GM12878 (cell line): ENCODE measurements around the gene OLIG2.

Experiments used
- EP300 ChIP-seq, 2 experiments: fragments of 150-350 bp in 1 of 2; IDR thresholded peaks; 2 replicates each; pipeline ENCODE4 v1.6.1; 2011 to 2012; ENCODE audit warnings: low read depth in 2 of 2, low read length in 2 of 2, borderline replicate concordance in 1 of 2, improper control_type of control experiment in 1 of 2, inconsistent platforms in 1 of 2; ENCODE audit not compliant: control insufficient read depth in 1 of 2
- ETV6 ChIP-seq, 2 experiments: fragments of 450-650 bp in 1 of 2; IDR thresholded peaks in 1 of 2; conservative IDR thresholded peaks in 1 of 2; 2 replicates each; pipeline ENCODE4 v1.6.1; 2014; ENCODE audit warnings: antibody characterized with exemption in 1 of 2, borderline replicate concordance in 1 of 2, low read depth in 1 of 2, mild to moderate bottlenecking in 1 of 2, moderate library complexity in 1 of 2
- HCFC1 ChIP-seq: fragments of 150-350 bp; IDR thresholded peaks from 2 replicates; pipeline ENCODE4 v1.6.1; 2014; ENCODE audit warnings: low read length
- NFXL1 ChIP-seq: fragments of 450-650 bp; IDR thresholded peaks from 2 replicates; pipeline ENCODE4 v1.6.1; 2017; ENCODE audit warnings: antibody characterized with exemption, mild to moderate bottlenecking, borderline replicate concordance
- SRF ChIP-seq, 2 experiments: IDR thresholded peaks; 2 replicates each; pipeline ENCODE4 v1.6.1; 2011; ENCODE audit warnings: low read depth in 2 of 2, low read length in 2 of 2, mild to moderate bottlenecking in 1 of 2, moderate library complexity in 1 of 2
- ZNF274 ChIP-seq: IDR thresholded peaks from one replicate; pipeline ENCODE4 v1.8.0; 2011; ENCODE audit not compliant: insufficient read length, insufficient read depth

DNA sequence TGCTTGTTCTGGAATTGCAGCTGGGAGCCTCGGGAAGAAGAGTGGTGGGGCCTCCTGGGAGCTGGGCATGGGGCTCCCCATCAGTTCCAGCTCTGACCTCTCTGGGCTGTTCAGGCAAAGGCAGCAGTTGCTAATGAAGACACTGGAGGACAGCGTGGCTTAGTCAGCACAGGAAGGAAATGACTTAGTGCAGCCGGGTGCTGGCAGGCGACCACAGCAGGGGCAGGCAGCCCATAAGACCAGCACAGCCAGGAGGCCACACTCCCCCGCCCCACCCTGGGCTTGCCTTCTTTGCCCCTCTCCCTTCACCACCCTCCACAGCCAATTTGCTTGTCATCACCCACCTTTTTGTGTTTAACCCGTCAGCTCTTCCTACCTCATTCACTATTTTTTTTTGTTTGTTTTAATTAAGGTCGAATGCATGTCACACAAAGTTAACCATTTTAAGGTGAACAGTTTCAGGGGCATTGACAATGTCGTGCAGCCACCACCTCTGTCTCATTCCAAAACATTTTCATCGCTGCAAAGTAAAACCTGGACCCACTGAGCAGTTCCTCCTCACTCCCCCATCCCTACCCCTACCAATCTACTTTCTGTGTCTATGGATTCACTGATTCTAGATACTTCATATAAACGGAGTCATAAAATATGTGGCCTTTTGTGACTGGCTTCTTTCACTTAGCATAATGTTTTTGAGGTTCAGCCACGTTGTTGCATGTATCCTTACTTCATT lies 10.9 kb downstream of the OLIG2 start:
- no peak for TF ChIP-seq NFXL1
- no peak for TF ChIP-seq ZNF274
- no peak for TF ChIP-seq ETV6 (conservative IDR thresholded peaks at IDR 0.05 in 1 of 2, IDR thresholded peaks at IDR 0.05 in 1 of 2; ENCODE audit: borderline replicate concordance in 1 of 2, low read depth in 1 of 2)
- no peak for TF ChIP-seq HCFC1
- TF ChIP-seq EP300 (IDR thresholded peaks at IDR 0.05; ENCODE audit: borderline replicate concordance in 1 of 2, control insufficient read depth in 1 of 2, low read depth in 2 of 2, low read length in 2 of 2): no peak
- TF ChIP-seq SRF (IDR thresholded peaks at IDR 0.05; ENCODE audit: low read depth in 2 of 2, low read length in 2 of 2): no peak
